HCT116 (cell line): ENCODE measurements around the gene ZNF605.

Experiments
- CTCF ChIP-seq, 3 experiments: fragments of 200-600 bp in 1 of 3; sonication (generic) in 1 of 3; IDR thresholded peaks in 2 of 3; conservative IDR thresholded peaks in 1 of 3; 2 replicates each; pipeline ENCODE4 v1.5.1; 2012 to 2017; ENCODE audit warnings: low read depth in 2 of 3, low read length in 2 of 3, antibody characterized with exemption in 1 of 3, borderline replicate concordance in 1 of 3, control low read depth in 1 of 3, mild to moderate bottlenecking in 1 of 3, mixed read lengths in 1 of 3, mixed run types in 1 of 3, moderate library complexity in 1 of 3; ENCODE audit not compliant: insufficient read depth in 1 of 3
- MAX ChIP-seq: IDR thresholded peaks from 2 replicates; pipeline ENCODE4 v1.6.1; 2012
- POLR2A ChIP-seq: IDR thresholded peaks from 2 replicates; pipeline ENCODE4 v1.7.0; 2011; ENCODE audit warnings: borderline replicate concordance; ENCODE audit not compliant: insufficient read depth, insufficient read length; ENCODE audit errors: extremely low read depth
- RAD21 ChIP-seq: IDR thresholded peaks from 2 replicates; pipeline ENCODE4 v1.6.1; 2012; ENCODE audit warnings: low read depth, mild to moderate bottlenecking
- SIN3A ChIP-seq: IDR thresholded peaks from 2 replicates; pipeline ENCODE4 v1.6.1; 2012; ENCODE audit warnings: low read depth

- TF ChIP-seq RAD21 (no peak), SIN3A (no peak), POLR2A (no peak), MAX (no peak), CTCF (IDR thresholded peaks at IDR 0.05 in 2 of 3, conservative IDR thresholded peaks at IDR 0.05 in 1 of 3; ENCODE audit: borderline replicate concordance in 1 of 3, insufficient read depth in 1 of 3, low read depth in 2 of 3, low read length in 2 of 3) (no peak)
Observed at GRCh38 chr12:132948146-132949066, 7.7 kb downstream of the ZNF605 start.
